Measurements from ENCODE around the gene FBRSL1. TPM values are rescaled to one million over a fixed set of nuclear protein-coding genes. Genes with fewer than 3 reads are reported as not detected.

Gene FBRSL1
- total RNA-seq, 1 donor from 2014 or later: 43.8 TPM

- peaks cover 17% of the 10 kb centered on the region for H3K4me1 ChIP-seq (ENCODE audit: insufficient read depth, low read length)
- H3K36me3 ChIP-seq (ENCODE audit: insufficient read depth, low read length): no peaks in the 10 kb centered on the region
- no peak for TF ChIP-seq EZH2 (IDR thresholded peaks at IDR 0.05; ENCODE audit: insufficient read depth, low read length)
- no peak for TF ChIP-seq CTCF (IDR thresholded peaks at IDR 0.05; ENCODE audit: insufficient read depth, low read depth, low read length)
These were observed 1.9 kb downstream of the FBRSL1 start for GRCh38 chr12:132491761-132492378.

DNA sequence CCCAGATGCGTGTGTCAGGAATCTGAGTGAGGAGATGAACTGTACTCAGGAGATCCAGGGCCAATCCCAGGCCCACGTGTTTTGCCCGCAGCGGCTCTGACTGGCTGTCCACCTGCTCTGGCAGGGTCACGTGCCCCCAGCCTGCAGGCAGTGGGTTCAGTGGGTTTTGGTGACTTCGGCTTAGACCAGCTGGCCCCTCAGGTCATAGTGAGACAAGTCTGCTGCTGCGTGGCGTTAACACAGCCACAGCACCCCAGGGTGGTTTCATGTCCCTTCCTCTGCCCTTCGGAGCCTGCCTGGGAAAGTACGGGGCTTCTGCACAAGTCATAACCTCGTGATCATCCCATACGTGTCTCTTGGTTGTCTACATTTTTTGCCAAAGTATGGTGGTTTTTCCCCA is 2.6 kb downstream of the FBRSL1 start:
- peak overlapping the region; percentile 90 for H3K4me3 Mint-ChIP-seq (ENCODE audit: unreplicated experiment)
- H3K36me3 Mint-ChIP-seq (ENCODE audit: low read depth, unreplicated experiment): peaks cover 3% of the 10 kb centered on the region
- Histone ChIP-seq H3K27ac (ENCODE audit: low read depth, low read length) (no peak overlapping the region), H3K9ac (ENCODE audit: low read length) (no peak overlapping the region), H3K4me2 (ENCODE audit: low read length) (peak overlapping the region; percentile 97), H3K4me1 (ENCODE audit: insufficient read depth, low read length) (peaks cover 17% of the 10 kb centered on the region), H3K36me3 (ENCODE audit: insufficient read depth, low read length) (no peaks in the 10 kb centered on the region), H3K79me2 (ENCODE audit: insufficient read depth, low read length) (peaks cover 69% of the 10 kb centered on the region), H2AFZ (ENCODE audit: low read depth, low read length) (no peak overlapping the region), H4K20me1 (ENCODE audit: insufficient read depth, low read length) (peaks cover 69% of the 10 kb centered on the region), H3K4me3 (ENCODE audit: insufficient read depth, low read depth, low read length) (no peak overlapping the region), H3K27me3 (ENCODE audit: insufficient read depth, low read length) (no peaks in the 10 kb centered on the region), H3K9me3 (ENCODE audit: insufficient read depth, low read depth, low read length) (no peaks in the 10 kb centered on the region)
- no peaks in the 10 kb centered on the region for H3K9me3 Mint-ChIP-seq (ENCODE audit: unreplicated experiment)
- TF ChIP-seq CTCF (IDR thresholded peaks at IDR 0.05; ENCODE audit: insufficient read depth, low read depth, low read length) (no peak), EZH2 (IDR thresholded peaks at IDR 0.05; ENCODE audit: insufficient read depth, low read length) (no peak)
- FAIRE-seq (no peak), DNase-seq (ENCODE audit: low read depth) (no peak)
- H3K27me3 Mint-ChIP-seq (ENCODE audit: low read depth, unreplicated experiment): peaks cover 3% of the 10 kb centered on the region
- no peak overlapping the region for H3K27ac Mint-ChIP-seq (ENCODE audit: unreplicated experiment)
- H3K4me1 Mint-ChIP-seq (ENCODE audit: low read depth, unreplicated experiment): peaks cover 9% of the 10 kb centered on the region

More at GRCh38 chr12:132491761-132492378, 1.9 kb downstream of the FBRSL1 start:
- H3K4me3 ChIP-seq (ENCODE audit: insufficient read depth, low read depth, low read length): no peak overlapping the region
- Mint-ChIP-seq H3K27me3 (ENCODE audit: low read depth, unreplicated experiment) (peaks cover 5% of the 10 kb centered on the region), H3K9me3 (ENCODE audit: unreplicated experiment) (no peaks in the 10 kb centered on the region), H3K4me3 (ENCODE audit: unreplicated experiment) (peak overlapping the region; percentile 90), H3K36me3 (ENCODE audit: low read depth, unreplicated experiment) (peaks cover 3% of the 10 kb centered on the region), H3K4me1 (ENCODE audit: low read depth, unreplicated experiment) (peaks cover 9% of the 10 kb centered on the region), H3K27ac (ENCODE audit: unreplicated experiment) (no peak overlapping the region)
- H3K79me2 ChIP-seq (ENCODE audit: insufficient read depth, low read length): peaks cover 63% of the 10 kb centered on the region
- peaks cover 62% of the 10 kb centered on the region for H4K20me1 ChIP-seq (ENCODE audit: insufficient read depth, low read length)
- H3K9ac ChIP-seq (ENCODE audit: low read length): peak overlapping the region; percentile 81
- no peaks in the 10 kb centered on the region for H3K27me3 ChIP-seq (ENCODE audit: insufficient read depth, low read length)
- no peaks in the 10 kb centered on the region for H3K9me3 ChIP-seq (ENCODE audit: insufficient read depth, low read depth, low read length)
- DNase-seq (ENCODE audit: low read depth) (no peak), FAIRE-seq (no peak)
- no peak overlapping the region for H2AFZ ChIP-seq (ENCODE audit: low read depth, low read length)
- peak overlapping the region; percentile 97 for H3K4me2 ChIP-seq (ENCODE audit: low read length)
- no peak overlapping the region for H3K27ac ChIP-seq (ENCODE audit: low read depth, low read length)

DNA sequence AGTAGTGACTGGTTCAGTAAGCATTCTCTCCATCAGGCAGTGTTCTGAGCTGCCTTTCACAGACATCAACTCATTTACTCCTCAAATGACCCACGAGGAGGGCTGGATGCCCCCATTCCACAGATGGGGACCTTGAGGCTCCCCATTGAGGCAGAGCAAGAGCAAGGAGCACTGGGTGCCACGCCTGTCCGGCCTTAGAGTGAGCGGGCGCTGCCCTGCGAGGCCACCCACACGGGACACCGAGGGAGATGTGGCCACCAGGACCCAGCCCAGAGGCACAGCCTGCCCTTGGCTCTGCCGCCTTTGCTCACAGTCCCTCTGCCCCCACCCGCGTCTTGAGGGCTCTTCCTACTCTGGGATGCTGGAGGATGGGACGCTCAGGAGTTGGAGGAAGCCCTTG is 3.0 kb downstream of the FBRSL1 start:
- H3K9me3 ChIP-seq (ENCODE audit: insufficient read depth, low read depth, low read length): no peaks in the 10 kb centered on the region
- peak overlapping the region; percentile 14 for H3K4me3 Mint-ChIP-seq (ENCODE audit: unreplicated experiment)
- H3K4me1 Mint-ChIP-seq (ENCODE audit: low read depth, unreplicated experiment): peaks cover 9% of the 10 kb centered on the region
- H3K27me3 ChIP-seq (ENCODE audit: insufficient read depth, low read length): no peaks in the 10 kb centered on the region
- H3K4me2 ChIP-seq (ENCODE audit: low read length): no peak overlapping the region
- peaks cover 3% of the 10 kb centered on the region for H3K36me3 Mint-ChIP-seq (ENCODE audit: low read depth, unreplicated experiment)
- peaks cover 17% of the 10 kb centered on the region for H3K4me1 ChIP-seq (ENCODE audit: insufficient read depth, low read length)
- H3K27ac ChIP-seq (ENCODE audit: low read depth, low read length): no peak overlapping the region
- peaks cover 73% of the 10 kb centered on the region for H4K20me1 ChIP-seq (ENCODE audit: insufficient read depth, low read length)
- no peak overlapping the region for H3K27ac Mint-ChIP-seq (ENCODE audit: unreplicated experiment)
- no peak for FAIRE-seq
- TF ChIP-seq CTCF (IDR thresholded peaks at IDR 0.05; ENCODE audit: insufficient read depth, low read depth, low read length): no peak
- no peak for TF ChIP-seq EZH2 (IDR thresholded peaks at IDR 0.05; ENCODE audit: insufficient read depth, low read length)
- no peak overlapping the region for H3K4me3 ChIP-seq (ENCODE audit: insufficient read depth, low read depth, low read length)
- no peak overlapping the region for H3K9ac ChIP-seq (ENCODE audit: low read length)
- DNase-seq (ENCODE audit: low read depth): no peak
- H2AFZ ChIP-seq (ENCODE audit: low read depth, low read length): no peak overlapping the region
- H3K27me3 Mint-ChIP-seq (ENCODE audit: low read depth, unreplicated experiment): peaks cover under 1% of the 10 kb centered on the region
- H3K36me3 ChIP-seq (ENCODE audit: insufficient read depth, low read length): no peaks in the 10 kb centered on the region
- no peaks in the 10 kb centered on the region for H3K9me3 Mint-ChIP-seq (ENCODE audit: unreplicated experiment)
- H3K79me2 ChIP-seq (ENCODE audit: insufficient read depth, low read length): peaks cover 74% of the 10 kb centered on the region

Measured in astrocyte (in vitro differentiated cells and primary cell).